Activated CD8-positive, alpha-beta memory T cell treated with anti-CD3 and anti-CD28 coated beads for 24 hours (primary cell): Measurements from ENCODE around the gene CLCA1.

ENCODE experiments used
- DNase-seq: peaks from one replicate; pipeline ENCODE4 v3.0.0-alpha.2; 2020

CLCA1 gene

DNA sequence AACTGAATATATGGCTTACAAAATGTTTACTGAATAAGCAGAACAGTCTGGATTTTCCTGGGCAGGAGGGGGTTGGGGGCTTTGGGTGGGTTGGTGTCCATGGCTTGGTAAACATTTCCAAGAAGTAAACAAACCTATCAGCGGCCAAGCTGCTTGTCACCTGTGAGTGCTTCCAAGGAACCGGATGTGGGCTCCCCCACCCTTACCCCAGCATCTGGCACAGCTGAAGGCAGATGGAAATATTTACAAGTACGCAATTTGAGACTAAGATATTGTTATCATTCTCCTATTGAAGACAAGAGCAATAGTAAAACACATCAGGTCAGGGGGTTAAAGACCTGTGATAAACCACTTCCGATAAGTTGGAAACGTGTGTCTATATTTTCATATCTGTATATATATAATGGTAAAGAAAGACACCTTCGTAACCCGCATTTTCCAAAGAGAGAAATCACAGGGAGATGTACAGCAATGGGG, at the start of gene CLCA1:
TSS of gene CLCA1 (plus strand) at position 427 of the 477 bp plus-strand sequence. CDS start at position 472, 45 bp downstream.
- no peak for DNase-seq

GRCh38 chr1:86419277-86419903, 49.3 kb upstream of the CLCA1 start:
- no peak for DNase-seq

DNA sequence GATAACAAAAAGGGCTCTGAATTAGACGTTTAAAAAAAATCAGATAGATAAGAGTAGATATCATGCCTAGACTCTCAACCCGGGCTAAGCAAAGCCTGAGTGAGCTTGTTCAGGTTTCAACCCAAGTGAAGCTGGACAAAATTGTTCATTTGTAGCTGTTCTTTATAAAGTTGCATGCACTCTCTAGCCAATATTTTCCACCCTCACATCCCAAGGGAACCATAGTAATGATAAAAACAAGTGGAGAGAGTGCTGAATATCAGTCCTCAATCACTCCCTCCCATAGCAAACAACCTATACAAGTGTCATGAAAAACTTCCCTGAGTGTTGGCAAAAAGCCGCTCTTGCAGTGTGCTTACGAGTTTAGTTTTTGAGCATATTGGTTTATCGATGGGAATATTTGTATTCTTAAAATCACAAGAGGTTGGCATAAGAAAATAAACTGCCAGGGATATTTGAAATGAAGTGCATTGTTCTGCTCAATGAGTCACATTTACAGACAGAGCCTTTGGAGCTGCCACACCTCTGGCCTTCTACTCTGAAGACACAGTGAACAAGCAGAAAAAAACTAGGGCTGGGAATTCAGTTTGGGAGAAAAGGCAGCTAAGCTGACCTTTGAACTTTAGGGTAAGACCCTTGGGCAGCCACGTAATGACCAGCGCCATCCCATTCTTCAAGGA, 47.0 kb upstream of the CLCA1 start:
- no peak for DNase-seq

DNA sequence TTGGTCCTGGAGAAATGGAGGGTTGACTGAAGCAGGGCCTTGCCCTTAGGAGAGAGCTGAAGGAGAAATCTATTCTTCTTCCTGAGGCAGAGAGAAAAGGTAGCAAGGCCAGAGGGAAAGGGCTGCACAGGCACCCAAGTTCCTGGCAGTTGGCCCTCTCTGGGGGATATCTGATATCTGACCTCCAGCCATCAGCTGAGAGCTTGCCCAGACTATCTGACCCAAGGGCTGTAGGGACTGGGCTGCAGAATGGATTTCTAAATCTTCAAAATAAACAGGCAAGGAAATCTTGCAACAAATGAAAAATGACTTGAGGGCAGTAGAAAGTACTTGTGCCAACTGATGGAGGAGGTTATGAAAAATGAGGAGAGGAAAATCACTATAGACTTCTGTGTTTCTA, 45.3 kb upstream of the CLCA1 start:
- DNase-seq: no peak

- no peak for DNase-seq
Observed at GRCh38 chr1:86423873-86424272, 44.9 kb upstream of the CLCA1 start, which contains the start of gene CLCA2. TSS of gene CLCA2 (plus strand) at chr1:86424171. CDS start at chr1:86424248, 77 bp downstream.

DNA sequence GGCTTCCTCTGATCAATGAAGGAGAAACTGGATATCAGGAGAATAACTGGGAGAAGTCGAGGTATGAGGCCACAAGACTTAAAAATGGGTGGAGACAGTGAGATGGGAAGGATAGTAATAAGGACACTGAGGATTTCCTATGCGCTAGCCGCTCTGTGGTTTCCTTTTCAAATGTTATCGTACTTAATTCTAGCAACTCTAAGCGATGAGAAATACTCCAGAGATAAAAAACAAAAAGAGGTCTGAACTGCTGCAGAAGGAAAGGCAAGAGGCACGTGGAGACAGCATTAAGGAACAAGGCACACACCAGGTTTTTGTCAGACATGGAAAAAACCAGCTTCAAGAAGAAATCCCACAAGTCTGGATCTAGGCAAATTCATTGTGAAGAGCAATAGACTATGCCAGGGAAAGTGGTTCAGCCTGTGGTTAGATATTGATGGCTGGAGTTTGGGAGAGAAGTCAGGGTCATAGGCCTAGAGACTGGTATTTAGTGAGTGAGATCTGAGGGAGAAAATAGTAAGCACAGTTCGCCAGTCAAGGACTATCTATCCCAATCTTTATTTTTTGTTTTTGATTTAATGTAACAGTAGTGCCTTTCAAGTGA, 39.5 kb upstream of the CLCA1 start:
- DNase-seq: no peak

DNA sequence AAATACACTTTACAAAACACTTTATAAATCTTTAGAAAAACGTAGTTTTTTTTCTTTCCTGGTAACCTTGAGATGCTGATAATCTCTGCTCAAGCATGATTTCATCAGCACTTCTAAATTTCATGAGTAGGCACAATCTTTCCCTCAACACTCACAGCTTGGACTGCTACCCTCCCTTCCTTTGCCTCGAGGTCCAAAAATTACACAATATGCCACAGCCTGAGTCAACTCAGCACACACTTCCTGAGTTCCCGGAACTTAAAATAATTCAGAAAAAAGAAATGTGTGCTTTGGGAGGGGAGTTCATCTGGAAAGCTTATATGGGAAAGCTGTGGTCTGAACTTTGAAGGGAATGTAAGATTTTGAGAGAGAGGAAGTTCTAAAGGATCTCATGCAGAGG, 38.9 kb upstream of the CLCA1 start:
- DNase-seq: no peak

DNA sequence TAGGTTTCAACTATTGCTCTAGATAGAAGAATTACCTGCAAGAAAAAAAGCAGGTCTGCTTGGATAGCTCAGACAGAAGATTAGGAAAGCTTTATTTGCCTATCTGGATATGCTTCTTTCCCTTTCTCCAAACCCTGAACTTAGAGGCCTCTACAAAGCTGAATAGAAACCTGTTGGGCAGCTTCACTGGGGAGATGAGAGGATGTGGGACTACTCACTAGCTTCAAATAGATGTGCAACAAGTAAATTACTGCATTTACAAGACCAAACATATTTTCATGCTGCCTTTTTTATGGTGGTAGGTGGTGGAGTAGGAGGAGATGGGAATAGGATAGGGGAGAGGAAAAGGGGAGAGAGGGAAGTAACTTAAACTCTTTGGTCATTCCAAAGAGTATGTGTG, 38.4 kb upstream of the CLCA1 start:
- DNase-seq: no peak

GRCh38 chr1:86434059-86434458, 34.7 kb upstream of the CLCA1 start:
- DNase-seq: no peak

- no peak for DNase-seq
Observed at GRCh38 chr1:86435327-86435726, 33.4 kb upstream of the CLCA1 start.

DNA sequence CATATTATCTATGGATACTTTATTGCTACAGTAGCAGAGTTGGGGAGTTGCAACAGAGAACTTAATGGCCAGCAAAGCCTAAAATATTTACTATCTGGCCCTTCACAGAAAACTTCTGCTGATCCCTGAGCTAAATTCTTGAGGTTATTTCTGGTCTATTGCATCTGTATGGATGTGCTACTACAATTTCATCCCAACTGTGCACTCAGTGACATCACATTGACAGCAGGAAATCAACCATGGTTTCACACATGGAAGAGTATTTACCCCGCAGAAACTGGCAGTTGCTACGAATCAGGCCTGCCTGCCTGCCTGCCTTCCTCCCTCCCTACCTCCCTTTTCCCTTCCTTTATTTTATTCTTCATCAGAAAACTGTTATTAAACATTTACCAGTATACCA, 32.7 kb upstream of the CLCA1 start:
- no peak for DNase-seq

DNA sequence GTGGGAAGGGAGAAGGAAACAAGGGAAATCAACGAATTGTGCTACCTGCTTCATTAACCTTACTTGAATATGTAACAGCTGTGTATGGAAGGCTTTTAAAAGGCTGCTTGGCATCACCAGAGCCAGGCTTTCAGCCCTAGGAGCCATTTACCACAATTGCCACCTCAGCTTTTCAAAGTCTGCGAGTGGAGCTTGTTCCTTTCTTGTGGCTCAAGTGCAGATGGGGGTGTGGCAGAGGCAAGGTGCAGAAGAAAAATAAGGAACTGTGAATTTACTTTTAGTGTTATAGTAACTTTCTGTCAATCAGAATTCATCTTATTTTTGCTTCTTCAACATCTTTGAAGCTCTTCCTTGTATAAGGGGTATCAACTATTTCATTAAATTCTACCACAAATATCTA, 27.1 kb upstream of the CLCA1 start:
- DNase-seq: no peak

- no peak for DNase-seq
Observed at GRCh38 chr1:86441997-86442396, 26.7 kb upstream of the CLCA1 start.

DNA sequence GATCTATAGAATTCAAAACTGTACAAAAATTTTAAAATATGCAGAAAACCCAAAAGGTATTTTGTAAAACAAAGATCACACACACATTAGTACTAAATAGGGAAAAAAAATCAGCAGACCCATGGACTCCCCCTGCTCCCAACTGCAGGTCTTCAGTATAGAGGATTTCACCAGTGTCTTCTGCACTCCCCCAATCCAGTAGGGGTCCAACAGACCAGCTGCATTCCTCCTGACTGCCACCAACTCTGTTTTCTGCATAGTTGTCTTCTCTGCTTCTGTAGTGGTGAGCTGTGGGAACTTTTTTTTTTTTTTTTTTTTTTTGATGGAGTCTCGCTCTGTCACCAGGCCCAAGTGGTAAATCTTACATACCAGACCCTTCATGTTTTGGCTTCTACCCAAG, 22.8 kb upstream of the CLCA1 start:
- no peak for DNase-seq

GRCh38 chr1:86447198-86447790, 21.4 kb upstream of the CLCA1 start:
- no peak for DNase-seq

DNA sequence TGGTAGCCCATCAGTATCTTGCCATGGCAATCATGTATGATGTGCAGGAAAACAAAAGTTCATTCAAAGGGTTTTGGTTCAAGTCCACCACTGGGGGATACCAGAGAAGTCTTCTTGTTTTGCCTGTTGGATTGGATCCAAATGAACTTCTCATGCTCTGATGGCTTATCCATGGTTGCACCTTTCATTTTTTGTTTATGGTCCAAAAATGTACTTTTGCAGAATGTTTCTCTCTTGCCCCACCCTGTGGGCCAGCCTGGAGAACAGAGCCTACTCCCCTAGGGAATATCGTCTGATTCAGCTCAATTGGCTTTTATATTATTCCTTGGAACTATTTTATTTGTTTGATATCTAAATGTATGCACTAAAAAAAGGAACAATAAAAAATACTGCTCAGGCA, 20.1 kb upstream of the CLCA1 start:
- no peak for DNase-seq

- no peak for DNase-seq
Observed at GRCh38 chr1:86449103-86449502, 19.6 kb upstream of the CLCA1 start.

- DNase-seq: no peak
Observed at GRCh38 chr1:86450847-86451246, 17.9 kb upstream of the CLCA1 start.

GRCh38 chr1:86453664-86454063, 15.1 kb upstream of the CLCA1 start:
- DNase-seq: no peak

- no peak for DNase-seq
Observed at GRCh38 chr1:86455073-86455472, 13.7 kb upstream of the CLCA1 start.

GRCh38 chr1:86460998-86461397, 7.7 kb upstream of the CLCA1 start:
- DNase-seq: no peak

GRCh38 chr1:86461482-86461881, 7.2 kb upstream of the CLCA1 start:
- no peak for DNase-seq

DNA sequence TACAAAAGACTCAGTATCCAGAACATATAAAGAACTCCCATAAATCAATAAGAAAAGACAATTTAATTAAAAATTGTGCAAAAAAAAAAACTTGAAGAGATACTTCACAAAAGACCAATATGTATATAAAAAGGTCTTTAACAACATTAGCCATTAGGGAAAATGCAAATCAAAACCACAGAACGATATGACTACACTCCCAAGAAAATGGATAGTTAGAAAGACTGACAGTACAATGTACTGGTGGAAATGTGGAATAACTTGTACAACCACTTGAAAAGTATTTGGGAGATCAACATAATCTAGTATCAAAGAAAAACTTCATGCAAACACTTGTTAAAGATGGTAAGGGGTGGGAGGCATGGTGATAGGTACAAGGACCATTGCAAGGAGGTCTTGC, 3.9 kb upstream of the CLCA1 start:
- no peak for DNase-seq
